NCI-H460 (cell line): ENCODE measurements around the gene GNAZ. TPM values are rescaled to one million over a fixed set of nuclear protein-coding genes. Genes with fewer than 3 reads are reported as not detected.
"Not testable (repeated sequence)": the region's sequence is repeated elsewhere in the genome, so short reads cannot be mapped to it uniquely, and the experiment has no call there.

Experiments
- DNase-seq: peaks from one replicate; pipeline ENCODE4 v3.0.0-alpha.2; 2016; ENCODE audit warnings: low read depth; ENCODE audit errors: extremely low read depth
- polyA plus RNA-seq: library from polyadenylated mRNA; depleted of rRNA; stranded (reverse); fragments of >200 nt; gene quantifications from 2 replicates; pipeline ENCODE4 v1.2.3, GENCODE V29; 2014; cell fraction: nucleus; rRNA removed
- total RNA-seq: library from RNA; depleted of rRNA; stranded (reverse); fragments of >200 nt; shearing (Covaris generic); gene quantifications from 2 replicates; pipeline ENCODE4 v1.2.3, GENCODE V29; 2014; rRNA removed

GNAZ gene
- 3.8 and 4.0 TPM in 2 replicates for total RNA-seq
- polyA plus RNA-seq, result 3.1 TPM in 2 replicates

DNA sequence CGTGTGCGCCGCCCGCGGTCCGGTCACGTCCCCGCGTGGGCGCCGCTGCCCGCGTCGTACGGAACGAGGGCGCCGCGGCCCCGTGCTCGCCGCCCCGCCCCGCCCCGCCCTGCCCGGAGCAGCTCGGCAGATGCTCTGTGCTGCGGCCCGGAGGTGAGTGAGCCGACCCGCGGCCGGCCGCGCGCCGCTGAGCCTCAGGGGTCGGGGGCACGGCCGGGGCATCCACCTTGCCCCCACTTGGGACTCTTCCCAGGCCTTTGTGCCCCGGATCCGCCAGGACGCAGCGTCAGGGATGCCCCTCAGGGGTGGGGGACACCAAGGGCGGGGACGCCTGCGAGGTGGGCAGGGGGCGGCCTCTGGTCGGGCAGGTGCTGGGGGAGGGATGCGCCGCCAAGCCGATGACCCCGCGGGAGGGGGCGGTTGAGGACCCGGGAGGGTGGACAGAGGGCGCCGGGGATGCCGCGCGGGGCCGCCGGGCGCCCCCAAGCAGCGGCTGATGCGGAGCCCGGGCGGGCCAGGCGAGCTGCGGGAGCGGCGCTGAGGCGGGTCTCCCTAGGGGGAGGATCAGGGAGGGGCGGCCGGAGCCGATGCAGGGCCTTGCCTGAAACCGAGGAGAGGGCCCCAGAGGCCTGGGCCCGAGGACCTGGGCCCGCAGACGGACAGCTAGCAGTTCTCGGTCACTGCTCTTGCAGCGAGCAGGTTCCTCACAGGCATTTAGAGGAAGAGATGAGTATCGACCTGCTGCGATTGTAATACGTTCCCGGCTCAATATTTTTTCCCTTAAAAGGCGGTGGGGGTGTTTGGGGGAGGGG lies at the start of gene GNAZ:
Gene GNAZ, plus strand, starts transcription at position 102 of the 812 bp plus-strand sequence. CDS start 25,177 bp downstream, outside the sequence.
- DNase-seq, result no peak

DNA sequence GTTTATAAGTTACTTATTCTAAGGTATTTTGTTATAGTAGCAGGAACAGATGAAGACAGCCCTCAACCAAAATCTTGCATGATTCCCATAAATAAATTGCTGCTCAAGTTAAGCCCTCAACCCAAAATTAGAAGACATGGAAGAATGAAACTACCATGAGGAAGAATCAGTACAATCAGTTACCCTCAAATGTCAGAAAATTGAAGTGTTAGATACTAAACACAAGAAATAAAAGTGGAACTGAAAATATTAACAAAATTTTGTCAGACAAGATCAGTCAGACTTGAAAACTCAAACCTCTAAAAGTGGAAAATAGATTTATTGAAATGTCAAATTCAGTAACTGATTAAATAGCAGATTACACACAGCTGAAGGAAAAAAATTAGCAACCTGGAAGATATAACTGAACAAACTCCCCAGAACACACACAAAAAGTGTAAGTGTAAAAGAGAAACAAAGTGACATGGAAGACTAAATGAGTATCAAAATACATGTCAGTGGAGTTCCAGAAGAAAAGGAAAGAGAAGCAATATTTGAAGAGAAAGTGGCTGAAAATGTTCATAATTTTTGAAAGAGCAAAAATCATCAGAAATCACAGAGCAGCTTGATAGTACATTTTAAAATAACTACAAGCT lies 49.5 kb upstream of the GNAZ start:
- no peak for DNase-seq

DNA sequence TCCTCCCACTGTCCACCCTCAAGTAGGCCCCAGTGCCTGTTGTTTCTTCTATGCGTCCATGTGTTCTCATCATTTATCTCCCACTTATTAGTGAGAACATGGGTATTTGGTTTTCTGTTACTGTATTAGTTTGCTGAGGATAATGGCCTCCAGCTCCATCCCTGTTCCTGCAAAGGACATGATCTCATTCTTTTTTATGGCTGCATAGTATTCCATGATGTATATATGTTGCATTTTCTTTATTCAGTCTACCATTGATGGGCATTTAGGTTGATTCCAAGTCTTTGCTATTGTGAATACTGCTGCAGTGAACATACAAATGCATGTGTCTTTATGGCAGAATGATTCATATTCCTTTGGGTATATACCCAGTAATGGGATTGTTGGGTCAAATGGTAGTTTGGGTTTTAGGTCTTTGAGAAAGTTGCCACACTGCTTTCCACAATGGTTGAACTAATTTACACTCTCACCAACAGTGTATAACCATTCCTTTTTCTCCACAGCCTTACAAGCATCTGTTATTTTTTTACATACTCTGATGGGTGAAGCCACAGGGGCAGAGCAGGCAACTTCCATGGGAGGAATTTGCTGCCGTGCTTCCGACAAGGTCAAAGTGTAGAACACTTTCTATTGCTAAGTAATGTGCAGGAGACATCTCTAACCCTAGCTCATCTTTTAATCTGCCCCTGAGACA lies 48.5 kb upstream of the GNAZ start:
- DNase-seq, result not testable (repeated sequence)

DNA sequence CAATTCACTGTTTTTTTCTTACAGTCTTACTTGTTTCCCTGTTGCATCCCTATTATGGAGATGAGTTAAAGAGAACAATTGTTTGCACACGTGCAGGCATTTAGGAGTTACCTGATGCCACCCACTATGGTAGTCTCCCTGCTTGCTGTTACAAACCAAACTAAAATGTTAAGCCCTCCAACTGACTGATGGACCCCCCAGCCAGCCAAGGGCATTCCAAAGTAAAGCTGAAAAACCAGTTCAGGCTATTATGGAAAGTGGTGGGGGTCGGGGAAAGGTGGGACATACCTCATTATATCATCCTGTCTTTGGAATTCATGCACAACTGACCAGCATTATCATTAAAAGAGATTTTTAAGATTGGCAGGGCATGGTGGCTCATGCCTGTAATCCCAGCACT lies 47.0 kb upstream of the GNAZ start:
- no peak for DNase-seq

DNA sequence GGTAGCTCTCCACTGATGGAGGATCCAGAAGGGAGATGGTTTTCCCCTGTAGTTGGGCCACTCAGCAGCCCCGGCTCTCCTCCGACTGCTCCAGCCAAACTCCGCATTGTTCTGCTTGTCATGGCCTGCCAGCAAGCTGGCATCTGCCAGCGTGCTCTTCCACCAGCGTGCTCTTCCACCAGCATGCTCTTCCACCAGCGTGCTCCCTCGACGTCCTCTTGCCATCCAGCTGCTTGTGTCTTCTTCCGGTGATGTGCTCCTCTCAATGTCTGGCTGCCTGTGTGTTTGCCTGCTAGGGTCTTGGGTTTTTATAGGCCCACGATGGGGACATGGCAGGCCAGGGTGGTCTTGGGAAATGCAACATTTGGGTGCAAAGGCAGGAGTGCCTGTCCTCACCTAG lies 43.5 kb upstream of the GNAZ start:
- no peak for DNase-seq

DNA sequence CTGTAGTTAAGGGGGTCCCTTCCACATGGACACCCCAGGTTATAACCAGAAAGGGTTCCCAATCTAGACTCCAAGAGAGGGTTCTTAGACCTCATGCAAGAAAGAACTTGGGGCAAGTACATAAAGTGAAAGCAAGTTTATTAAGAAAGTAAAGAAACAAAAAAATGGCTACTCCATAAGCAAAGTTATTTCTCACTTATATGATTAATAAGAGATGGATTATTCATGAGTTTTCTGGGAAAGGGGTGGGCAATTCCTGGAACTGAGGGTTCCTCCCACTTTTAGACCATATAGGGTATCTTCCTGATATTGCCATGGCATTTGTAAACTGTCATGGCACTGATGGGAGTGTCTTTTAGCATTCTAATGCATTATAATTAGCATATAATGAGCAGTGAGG lies 42.5 kb upstream of the GNAZ start:
- not testable (repeated sequence) for DNase-seq

DNA sequence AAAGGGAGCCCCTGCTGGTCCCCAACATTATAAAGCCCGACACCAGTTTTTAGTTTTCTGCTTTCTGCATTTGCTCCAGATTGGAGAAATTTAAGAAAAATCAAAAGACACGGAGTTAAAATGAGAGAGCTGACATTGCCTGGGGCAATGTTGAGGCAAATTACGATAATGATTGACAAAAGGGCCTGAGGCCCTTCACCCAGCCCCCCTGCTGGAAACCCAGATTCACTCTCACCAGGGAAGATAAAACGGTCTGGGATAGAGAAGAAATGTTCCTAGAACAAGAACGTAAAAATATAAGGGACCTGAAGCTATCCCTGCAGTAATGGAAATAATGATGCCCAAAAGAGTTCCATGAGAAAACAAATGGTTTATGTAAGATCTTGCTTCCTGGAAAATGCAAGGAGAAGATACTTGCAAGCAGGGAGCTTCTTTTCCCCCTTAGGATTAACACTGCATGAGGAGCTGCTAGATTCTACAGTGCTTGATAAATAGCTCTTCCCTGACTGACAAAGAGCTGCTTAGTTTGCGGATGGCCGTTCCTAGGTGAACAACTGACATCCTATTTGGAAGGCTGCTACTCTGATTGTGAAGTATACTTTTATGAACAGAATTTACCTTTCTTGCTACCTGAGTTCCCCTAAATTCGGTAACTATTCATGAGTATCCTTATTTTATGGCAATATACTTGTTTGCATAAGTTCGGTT lies 40.6 kb upstream of the GNAZ start:
- no peak for DNase-seq

DNA sequence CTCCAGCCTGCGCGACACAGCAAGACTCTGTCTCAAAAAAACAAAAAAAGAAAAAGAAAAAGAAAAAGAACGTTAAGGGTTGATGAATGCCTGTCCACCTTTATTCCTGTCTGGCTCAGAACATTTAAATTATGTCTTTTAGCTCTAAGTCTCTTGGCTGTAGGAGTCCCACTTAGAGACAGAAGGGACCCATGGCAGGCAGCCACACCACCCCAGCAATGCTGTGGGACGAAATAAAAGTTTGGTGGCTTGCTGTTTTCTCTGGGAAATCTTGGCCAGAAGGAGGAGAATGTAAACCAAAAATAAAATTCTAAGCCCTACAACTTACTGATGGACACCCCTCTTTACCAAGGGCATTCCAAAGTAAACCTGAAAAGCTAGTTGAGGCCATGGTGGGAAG lies 38.9 kb upstream of the GNAZ start:
- no peak for DNase-seq

DNA sequence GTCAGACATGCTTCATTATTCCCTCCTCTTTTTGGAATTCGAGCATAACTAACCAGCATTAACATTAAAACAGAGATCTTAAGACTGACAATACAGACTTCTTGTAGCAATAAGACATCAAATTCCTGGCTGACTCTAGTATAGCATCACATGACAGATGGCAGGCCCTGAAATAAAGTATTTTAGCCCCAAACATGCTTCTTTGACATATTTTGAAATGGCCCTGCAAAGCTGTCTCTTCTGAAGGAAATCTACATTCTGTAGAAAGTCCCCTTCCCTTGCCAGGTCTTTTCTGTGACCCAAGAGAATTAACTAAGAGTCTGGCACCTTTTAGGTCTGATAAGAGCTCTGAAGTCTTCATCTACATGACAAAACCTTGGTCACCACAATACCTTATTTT lies 38.5 kb upstream of the GNAZ start:
- no peak for DNase-seq

DNA sequence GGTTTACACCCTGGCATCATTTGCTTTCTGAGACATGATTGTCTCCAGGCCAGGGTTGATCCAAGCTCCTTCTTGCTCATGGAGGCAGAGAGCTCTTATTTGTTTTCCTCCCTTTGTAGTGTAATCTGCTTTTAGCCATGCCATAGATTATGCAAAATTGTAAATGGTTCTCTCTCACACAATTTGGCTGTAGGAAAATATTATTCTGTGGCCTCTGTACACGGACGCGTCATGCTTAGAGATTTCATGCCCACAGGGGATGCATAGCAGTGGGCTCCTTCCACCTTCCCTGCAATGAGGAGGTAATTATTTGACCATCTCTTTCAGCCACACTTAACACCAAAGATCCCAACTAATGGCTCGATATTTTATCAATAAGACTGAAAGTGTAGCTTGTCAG lies 37.7 kb upstream of the GNAZ start:
- DNase-seq, result no peak

DNA sequence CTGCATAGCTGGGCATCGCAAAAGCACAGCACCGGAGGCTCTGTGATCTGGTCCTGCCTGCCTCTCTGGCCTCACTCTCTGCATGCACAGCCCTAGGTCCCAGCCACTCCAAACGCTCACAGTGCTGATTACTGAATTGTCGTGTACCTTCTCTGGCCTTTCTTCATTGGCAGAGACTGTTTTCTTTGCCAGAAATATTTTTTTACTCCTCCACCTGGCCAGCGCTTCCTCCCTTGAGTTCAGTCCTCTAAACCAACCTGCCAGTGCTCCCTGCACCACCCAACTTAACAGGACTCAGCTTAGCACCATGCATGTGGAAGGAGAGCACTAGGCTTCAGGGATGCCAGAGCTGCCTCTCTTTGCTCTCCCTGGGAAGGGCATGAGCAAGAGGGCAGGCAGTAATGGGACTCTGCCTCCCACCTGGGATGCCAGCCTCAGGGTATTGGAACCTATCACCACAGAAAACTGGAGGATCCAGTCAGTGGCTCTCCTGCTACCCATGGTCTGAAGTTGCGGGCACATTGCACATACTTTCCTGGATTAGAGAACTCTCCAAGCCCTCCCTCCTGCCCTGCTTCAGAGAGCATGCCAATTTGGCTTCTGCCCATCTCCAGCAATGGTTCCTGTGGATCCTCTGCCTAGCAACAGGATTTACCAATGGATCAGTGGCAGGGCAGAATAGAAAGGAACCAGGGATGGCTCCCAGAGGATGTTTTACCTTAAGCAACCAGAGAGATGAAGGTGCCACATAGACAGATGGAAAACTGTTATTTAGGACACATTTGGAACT lies 37.0 kb upstream of the GNAZ start:
- DNase-seq, result no peak

DNA sequence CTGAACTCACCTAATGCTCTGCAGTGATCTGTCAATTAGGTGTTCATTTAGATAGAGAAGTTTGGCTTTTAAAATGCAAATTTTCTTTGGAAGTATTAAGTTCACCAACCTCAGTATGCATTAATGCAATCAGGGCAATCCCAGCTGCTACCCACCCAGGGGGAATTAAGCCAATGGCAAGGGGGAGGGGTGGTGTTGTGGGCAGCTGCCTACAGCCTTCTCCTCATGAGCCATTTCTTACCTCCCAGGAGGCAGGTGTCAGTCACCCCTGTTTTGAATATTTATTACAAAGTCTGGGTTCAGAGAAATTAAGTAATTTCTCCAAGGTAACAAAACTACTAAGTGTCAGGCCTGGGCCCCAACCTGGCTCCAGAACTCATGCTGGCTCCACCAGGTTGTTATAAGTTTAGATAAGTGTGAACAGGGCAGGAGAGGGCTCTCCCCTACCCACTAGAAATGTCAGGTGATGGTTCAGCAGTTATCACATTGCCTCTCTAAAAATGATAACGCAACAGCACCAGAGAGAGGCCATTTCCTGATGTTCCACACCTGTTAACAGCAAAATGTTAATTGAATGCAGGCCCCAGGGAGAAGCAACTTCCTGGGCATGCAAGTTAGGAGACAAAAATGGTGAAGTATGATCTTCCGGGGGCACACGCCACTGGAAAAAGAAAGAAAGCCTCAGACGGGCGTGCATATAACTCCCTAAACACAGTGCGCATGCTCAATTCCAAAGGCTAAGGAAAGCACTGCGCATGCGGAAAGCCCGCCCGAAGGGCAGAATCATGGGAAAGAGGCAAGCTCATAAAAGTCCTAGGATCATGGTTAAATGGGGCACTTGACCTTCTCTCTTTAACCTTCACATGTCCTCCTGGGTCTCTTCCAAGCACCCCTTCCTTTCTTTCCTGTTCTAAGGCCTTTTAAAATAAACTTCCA lies 35.4 kb upstream of the GNAZ start:
- no peak for DNase-seq

DNA sequence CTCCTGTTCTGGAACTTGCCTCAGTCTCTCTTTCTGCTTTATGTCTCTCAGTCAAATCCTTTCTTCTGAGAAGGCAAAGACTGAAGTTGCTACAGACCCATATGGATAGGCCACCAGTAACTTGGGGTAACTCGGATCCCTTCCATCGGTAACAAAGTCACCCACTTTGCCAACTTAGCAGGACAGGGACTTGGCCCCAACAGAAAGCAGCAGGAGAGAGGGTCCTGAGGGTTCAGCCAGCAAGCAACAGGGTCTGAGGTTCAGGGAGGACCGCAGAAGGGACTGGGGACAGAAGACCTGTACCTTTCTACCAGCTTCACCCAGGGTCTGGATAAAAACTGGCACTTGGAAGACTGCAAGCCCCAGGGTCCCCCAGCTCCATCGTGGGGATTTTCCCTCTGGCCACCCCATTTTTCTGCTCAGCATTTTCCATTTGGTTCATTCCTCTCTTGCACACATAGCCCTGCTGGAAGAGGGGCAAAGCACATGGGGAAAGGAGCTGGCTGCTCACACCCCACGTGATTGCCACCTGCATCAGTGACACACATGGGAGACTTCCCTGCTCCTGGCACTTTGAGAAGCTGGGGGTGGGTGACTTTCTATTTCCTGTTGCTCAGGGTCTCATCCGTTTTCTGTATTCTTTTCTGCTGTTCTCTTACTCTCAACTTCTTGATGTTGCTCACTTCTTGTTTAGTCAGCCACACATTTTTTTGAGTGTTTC lies 34.6 kb upstream of the GNAZ start:
- DNase-seq, result no peak

DNA sequence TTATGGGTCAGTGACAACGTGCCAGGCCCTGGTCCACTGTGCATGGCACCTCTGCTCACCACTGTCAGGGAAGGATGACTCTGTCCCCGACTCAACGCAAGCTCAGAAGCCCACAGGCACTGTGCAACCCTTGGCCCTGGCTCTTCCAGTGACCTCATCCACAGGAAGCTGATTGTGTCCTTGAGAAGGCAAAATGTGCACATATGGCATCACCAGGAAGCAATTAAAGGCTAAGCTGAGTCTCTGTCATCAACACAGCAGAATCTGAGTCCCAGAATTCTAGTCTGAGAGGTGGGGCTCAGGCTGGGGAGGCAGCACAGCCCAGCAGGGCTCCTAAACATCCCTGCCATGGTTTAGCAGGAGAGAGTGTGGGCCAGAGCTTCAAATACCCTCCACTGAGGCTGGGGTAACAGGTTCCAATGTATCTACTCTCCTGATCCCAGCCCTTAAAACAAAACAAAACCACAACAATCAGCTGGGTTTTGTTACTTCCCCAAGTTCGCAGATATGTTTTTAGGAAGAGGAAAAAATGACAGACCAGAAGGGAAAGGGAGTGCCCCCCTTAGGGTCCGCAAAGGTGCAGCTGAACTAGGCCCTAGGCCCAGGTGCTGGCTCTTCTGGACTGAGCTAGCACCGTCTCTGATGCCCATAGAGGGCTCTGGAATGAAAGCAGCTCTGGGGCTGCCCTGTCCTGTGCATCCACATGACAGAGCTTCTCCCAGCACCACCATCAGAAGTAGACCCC lies 33.5 kb upstream of the GNAZ start:
- no peak for DNase-seq

DNA sequence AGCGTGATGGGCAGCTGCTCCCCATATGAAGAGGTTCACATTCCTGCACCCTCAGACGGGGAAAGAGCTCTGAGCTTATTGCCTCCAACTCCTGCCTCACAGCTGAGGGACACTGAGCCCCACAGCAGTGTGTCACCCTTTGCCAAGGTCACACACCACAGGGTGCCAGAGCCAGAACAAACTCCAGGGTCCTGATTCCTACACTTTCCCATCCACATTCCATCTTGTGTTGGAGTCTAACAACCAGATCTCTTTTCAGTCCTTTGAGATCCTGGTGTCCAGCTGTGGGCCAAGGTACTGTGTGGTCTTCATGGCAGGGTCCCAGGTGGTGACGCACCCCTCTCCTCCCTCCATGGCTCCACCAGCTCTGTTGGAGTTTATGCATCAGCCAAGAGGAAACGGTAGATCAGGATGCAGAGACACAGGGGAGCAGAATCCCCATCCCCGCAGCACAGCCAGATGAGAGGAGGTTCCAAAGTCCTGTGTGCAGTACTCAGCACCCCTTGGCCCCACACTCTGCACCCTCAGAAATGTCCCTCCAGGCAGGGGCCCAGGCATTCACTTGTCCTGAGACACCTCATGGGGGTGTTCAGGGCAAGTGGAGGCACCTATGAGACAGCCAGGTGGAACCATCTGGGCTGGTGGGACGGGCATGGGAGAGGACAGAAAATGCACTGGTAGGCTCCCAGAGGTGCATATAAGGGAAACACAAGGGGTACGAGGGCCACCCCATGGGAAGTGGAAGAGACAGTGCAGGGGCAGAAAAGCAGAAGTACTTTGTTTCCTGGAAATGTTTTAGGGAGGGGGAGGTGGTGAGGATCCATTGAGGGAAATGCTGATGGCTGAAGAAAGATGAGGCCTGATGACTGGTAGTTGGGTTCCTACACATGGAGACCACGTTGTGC lies 32.6 kb upstream of the GNAZ start:
- DNase-seq, result no peak

DNA sequence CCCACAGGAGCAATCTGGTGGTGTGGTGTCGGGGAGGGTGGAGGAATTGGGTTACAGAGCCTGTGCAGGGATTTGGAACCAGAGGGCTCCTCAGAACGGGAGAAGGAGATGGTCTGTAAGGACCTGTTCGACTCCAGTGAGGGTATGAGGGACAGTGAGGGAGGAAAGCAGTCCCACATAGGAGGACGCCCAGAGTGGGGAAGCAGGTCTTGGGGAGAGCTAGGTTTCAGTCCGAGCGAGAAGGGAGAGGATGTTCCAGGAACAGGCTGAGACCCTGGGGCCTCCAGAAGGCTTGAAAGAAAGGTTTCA lies 32.0 kb upstream of the GNAZ start:
- no peak for DNase-seq

DNA sequence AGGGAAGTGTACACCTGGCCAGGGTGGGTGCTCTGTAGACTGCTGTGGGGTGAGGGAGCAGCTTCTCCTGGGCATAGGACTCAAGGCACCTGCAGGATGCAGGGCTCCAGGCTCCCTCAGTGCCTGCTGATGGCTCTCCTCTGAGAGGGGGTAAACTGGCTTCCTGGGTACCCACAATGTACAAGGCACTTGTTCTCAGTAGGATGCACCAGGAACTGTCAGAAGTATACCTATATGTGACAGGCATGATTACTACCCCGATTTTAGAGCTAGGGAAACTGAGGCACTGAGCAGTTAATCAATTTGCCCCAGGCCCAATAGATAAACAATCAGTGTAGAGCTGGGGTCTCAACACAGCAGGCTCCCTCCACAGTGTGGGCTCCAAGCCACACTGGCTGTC lies 31.4 kb upstream of the GNAZ start:
- DNase-seq, result no peak
